Hippocampal formation (tissue), 2 donors: ENCODE measurements around the gene PBX3.
"Not testable (repeated sequence)": the region's sequence is repeated elsewhere in the genome, so short reads cannot be mapped to it uniquely, and the experiment has no call there.

Source experiments
- DNase-seq, 2 donors: peaks; one replicate each; lab custom pipeline; 2025; lab: John Stamatoyannopoulos, UW

The PBX3 gene

GRCh38 chr9:125778538-125779219 lies 31.5 kb downstream of the PBX3 start:
- not testable (repeated sequence) for DNase-seq

- not testable (repeated sequence) for DNase-seq
These were observed 32.0 kb downstream of the PBX3 start for GRCh38 chr9:125779220-125779565.

- DNase-seq: no peak
These were observed 35.5 kb downstream of the PBX3 start for GRCh38 chr9:125782718-125783117.

GRCh38 chr9:125784286-125785049 lies 37.3 kb downstream of the PBX3 start:
- no peak for DNase-seq

- no peak for DNase-seq
These were observed 38.1 kb downstream of the PBX3 start for GRCh38 chr9:125785248-125785751.

GRCh38 chr9:125787715-125788114 lies 40.5 kb downstream of the PBX3 start:
- no peak for DNase-seq

GRCh38 chr9:125789196-125789595 lies 42.0 kb downstream of the PBX3 start:
- DNase-seq: no peak

- no peak for DNase-seq
These were observed 47.5 kb downstream of the PBX3 start for GRCh38 chr9:125794708-125795107.

GRCh38 chr9:125795970-125796596 lies 48.9 kb downstream of the PBX3 start:
- DNase-seq: no peak

- no peak for DNase-seq
These were observed 50.8 kb downstream of the PBX3 start for GRCh38 chr9:125797930-125798329.

- no peak for DNase-seq
These were observed 56.4 kb downstream of the PBX3 start for GRCh38 chr9:125803526-125803925.

GRCh38 chr9:125805057-125805456 lies 57.9 kb downstream of the PBX3 start:
- DNase-seq: no peak

GRCh38 chr9:125805586-125805985 lies 58.4 kb downstream of the PBX3 start:
- no peak for DNase-seq

- no peak for DNase-seq
These were observed 59.9 kb downstream of the PBX3 start for GRCh38 chr9:125807079-125807478.

GRCh38 chr9:125810161-125810560 lies 63.0 kb downstream of the PBX3 start:
- DNase-seq: no peak

- no peak for DNase-seq
These were observed 63.8 kb downstream of the PBX3 start for GRCh38 chr9:125811002-125811401.

- DNase-seq: no peak
These were observed 65.2 kb downstream of the PBX3 start for GRCh38 chr9:125812403-125812802.

- no peak for DNase-seq
These were observed 68.4 kb downstream of the PBX3 start for GRCh38 chr9:125815568-125815967.

- DNase-seq: no peak
These were observed 69.1 kb downstream of the PBX3 start for GRCh38 chr9:125816321-125816720.

GRCh38 chr9:125820100-125820804 lies 73.1 kb downstream of the PBX3 start:
- DNase-seq: no peak

GRCh38 chr9:125821078-125821477 lies 73.9 kb downstream of the PBX3 start:
- no peak for DNase-seq

GRCh38 chr9:125822160-125822559 lies 75.0 kb downstream of the PBX3 start:
- no peak for DNase-seq
